ENCODE results near the gene NECTIN2.

- TF ChIP-seq POLR2AphosphoS5 (IDR thresholded peaks at IDR 0.05): no peak
- no peak for TF ChIP-seq CTCF (IDR thresholded peaks at IDR 0.05)
- TF ChIP-seq EP300 (IDR thresholded peaks at IDR 0.05): no peak
These were observed 17.9 kb downstream of the NECTIN2 start for GRCh38 chr19:44863990-44864389.

Measured in suprapubic skin (tissue), 4 donors.